Measurements from ENCODE around the gene MMD.
A peak's percentile ranks its signal among the peaks of the same experiment; 100 is the strongest.
"Not testable (repeated sequence)": the region's sequence is repeated elsewhere in the genome, so short reads cannot be mapped to it uniquely, and the experiment has no call there.

MMD gene

GRCh38 chr17:55443904-55444303 lies 22.3 kb upstream of the MMD start:
- DNase-seq (ENCODE audit: low spot score) = no peak

GRCh38 chr17:55442953-55443683 lies 21.5 kb upstream of the MMD start:
- no peak for DNase-seq (ENCODE audit: low spot score)

DNA sequence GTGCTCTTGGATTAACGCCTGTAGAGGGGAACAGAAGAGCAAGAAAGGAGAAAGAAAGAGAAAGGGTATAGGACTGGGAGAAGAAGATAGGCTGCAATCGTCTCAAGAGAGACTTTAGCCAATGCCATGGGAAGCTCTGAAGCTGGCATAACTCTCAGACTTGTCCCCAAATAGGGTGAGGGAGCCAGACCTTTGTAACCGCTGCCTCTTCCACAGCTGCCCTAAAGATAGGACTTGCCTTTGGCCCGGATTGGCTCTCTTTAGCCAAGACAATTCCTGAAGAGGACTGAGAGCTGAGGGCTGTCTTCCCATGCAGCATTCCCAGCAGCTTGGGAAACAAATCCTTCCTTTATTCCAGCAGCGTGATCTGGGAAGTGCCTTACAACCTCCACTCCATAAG lies 20.8 kb upstream of the MMD start:
- DNase-seq (ENCODE audit: low spot score) = no peak

GRCh38 chr17:55441544-55441943 lies 19.9 kb upstream of the MMD start:
- no peak for DNase-seq (ENCODE audit: low spot score)

DNA sequence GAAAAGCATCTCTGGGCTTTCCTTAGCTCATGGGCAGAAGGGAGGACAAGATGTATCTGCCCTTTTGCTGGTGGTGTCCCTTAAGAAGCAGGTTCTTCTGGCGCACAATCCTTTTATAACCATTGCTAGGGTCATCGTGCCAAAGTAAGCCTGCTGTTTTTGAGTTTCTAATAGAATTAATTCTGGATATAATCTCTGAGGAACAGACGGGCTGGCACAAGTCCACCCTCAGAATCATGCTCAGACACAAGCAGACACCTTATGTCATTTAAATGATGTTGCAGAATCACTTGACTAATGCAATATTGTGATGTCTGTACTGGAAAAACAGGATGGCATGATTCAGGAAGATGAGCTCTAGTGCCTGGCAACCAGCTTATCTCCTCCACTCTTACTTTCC lies 18.8 kb upstream of the MMD start:
- no peak for DNase-seq (ENCODE audit: low spot score)

- DNase-seq (ENCODE audit: low spot score) = no peak
These were observed 15.5 kb upstream of the MMD start for GRCh38 chr17:55437159-55437605.

- no peak for DNase-seq (ENCODE audit: low spot score)
These were observed 14.9 kb upstream of the MMD start for GRCh38 chr17:55436224-55437158.

DNA sequence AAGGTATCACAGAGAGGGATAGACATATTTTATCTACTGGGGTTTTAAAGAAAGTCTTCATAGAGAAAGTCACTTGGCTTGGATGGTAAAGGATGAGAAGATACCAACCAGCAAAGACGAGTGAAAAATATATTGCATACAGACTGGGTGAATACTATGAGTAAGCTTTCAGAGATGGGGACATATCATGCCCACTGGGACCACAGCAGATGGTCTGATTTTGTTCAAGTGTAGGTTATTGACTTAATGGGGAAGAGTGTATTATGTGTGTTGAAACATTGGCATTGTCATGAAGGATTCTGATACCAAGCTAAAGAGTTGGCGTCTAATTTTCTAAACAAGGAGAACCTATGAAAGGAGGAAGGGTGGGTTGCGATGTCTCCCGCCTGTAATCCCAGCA lies 13.8 kb upstream of the MMD start:
- DNase-seq (ENCODE audit: low spot score) = no peak

DNA sequence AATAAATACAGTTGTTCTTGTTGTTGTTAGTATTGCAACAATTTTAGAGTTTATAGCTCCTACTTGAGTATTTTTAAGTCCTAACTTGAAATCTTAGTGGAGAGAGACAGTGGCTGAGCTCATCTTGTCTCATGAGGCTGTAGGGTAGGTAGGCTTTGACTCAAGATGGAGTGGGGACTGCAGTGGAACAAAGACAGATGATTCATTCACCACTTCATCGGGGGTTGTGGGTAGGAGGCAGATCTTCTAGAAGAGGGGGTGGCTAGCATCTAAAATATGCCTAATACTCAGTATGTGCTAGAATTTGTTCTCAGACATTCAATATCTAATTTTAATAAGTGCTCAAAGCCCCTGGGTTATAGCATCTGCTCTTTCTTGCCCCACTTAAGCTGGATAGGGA lies 13.1 kb upstream of the MMD start:
- no peak for DNase-seq (ENCODE audit: low spot score)

DNA sequence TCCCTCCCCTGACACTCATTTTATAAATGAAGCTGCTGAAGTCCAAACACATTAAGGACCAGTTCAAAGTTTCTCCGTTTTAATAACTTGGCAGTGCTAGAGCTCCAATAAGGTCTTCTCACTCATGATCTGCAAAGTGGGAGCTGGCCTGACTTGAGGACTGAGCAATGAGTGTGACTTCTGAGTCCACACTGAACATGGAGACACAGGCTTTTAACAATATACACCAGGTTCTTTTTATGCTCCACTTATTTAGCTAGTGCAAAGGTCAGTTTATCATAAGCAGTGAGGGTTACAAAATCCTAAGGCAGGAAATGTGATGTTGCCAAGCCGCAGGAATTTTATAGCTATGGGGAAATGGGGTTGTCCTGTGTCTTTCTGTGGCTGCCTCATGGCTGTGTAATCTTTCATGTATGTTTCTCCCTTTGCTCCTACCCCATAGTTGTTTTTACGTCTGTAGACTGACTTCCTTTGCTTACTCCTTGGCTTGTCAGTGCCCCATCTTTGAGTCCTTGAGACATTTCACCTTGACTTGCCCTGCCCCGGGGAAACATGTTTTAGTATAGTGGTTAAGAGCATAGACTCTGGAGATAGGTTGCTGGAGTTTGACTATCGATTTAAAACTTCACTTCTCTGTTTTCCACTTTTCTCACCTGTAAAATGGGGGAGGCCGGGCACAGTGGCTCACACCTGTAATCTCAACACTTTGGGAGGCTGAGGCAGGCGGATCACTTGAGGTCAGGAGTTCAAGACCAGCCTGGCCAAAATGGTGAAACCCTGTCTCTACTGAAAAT lies 12.2 kb upstream of the MMD start:
- DNase-seq (ENCODE audit: low spot score) = peak; percentile 84

DNA sequence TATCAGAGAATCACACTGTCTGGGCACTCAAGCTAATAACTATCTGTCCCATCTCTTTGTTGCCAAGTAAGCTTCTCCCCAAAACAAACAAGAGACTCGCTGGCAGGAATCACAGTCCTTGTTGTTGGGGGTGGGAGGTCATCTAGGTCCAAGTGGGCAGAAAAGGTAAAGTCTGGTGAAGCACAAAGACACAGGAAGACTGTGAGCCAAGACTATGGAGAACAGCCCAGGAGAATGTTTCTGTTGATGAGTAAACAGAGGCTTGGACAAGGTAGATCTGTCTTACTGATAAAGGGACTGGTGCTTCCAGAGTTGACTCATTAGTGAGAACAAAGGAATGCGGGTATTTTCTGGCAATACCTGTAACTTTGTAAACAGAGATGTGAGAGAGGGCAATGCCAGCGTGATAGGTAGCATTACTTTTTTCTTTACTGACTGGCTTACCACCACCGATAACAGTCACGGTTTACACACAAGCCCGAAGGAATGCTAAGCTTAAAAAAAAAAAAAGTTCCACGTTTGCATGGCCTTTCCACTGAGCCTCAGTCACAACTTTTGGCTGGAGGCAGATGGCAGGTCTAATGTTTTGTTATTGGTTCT lies 11.5 kb upstream of the MMD start:
- DNase-seq (ENCODE audit: low spot score) = no peak

DNA sequence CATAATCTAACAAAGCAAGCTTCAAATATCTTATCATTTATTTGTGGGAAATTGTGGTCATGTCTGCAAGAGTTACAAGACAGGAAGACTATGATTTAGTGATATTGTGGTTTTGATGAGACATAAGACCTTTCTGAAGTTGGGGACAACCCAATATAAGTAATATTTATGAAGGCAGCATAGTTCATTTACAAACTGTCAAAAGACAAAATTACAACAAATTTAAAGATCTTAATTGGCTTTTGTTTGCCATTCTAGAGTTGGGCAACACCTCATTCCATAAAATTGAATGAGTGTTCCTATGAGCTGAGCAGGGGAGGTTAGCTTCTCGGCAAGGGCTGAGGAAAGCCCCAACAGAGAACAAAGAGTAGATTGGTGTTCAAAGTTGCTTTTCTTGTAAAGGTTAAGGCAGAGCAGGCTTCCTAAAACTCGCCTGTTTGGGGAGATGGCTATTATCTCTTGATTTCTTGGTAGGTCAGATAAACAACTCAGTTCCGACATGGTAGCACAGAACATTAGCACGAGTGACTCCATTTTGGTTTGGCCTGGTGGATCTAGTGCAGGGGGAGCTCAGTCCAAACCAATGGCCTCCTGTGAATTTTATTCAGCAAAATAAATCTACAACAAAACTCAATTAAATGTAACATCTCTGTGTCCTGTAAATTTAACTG lies 10.9 kb upstream of the MMD start:
- DNase-seq (ENCODE audit: low spot score) = no peak

DNA sequence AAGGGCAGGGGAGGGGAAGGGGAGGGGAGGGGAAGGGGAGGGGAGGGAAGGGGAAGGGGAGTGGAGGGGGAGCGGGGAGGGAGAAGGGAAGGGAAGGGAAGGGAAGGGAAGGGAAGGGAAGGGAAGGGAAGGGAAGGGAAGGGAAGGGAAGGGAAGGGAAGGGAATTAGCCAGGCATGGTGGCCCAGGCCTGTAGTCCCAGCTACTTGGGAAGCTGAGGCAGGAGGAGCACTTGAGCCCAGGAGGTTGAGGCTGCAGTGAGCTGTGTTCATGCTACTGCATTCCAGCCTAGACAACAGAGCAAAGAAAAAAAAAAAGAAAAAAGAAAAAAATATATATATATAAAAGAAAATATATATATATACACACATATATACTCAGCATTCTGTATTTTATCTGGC lies 10.3 kb upstream of the MMD start:
- DNase-seq (ENCODE audit: low spot score) = not testable (repeated sequence)

GRCh38 chr17:55430541-55431288 lies 9.1 kb upstream of the MMD start:
- DNase-seq (ENCODE audit: low spot score) = no peak

DNA sequence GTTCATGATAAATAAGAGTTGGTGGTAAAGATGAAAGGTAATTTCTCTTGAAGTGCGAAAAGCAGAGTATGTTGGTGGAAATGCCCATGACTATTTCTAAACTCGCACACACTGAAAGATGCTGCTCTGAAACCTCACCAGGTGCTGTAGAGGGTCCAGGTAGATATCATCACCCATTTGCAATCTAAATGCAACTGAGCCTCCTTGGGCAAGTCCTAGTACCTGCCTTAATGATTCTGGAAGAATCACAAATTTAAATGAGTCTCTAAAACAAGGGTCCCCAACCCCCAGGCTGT lies 5.9 kb upstream of the MMD start:
- no peak for DNase-seq (ENCODE audit: low spot score)

DNA sequence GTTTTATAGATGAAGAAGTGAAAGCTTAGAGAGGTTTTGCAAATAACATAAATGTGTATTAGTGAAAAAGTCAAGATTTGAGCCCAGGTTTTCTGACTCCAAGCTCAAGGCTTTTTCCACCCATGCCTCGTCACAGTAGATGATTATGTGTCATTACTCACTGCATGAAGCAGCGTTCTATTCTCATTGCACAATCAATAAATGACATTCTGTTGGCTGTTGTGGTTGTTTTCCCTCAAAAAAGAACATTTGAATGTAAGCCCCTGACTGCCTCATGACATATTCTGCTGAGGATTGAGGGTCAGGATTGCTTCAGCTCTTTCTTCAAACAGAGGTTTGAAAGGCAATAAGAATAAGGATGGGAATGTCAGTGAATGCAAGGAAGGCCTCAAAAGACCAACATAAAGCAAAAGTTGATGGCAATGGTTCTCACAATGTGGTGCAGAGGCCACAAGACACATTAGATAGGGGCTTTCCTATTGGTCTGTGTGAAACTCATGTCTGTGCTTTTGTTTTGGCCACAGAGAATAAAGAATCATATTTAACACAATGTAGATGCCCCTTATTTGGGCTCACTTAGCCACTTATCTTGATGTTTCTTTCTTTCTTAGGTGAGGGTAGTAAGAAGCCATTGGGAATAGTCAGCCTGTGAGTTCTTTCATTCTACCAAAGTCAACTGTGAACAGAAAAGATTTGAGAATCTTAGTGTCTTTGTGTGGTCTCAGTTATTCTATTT lies 5.4 kb upstream of the MMD start:
- peak; percentile 33 for DNase-seq (ENCODE audit: low spot score)

DNA sequence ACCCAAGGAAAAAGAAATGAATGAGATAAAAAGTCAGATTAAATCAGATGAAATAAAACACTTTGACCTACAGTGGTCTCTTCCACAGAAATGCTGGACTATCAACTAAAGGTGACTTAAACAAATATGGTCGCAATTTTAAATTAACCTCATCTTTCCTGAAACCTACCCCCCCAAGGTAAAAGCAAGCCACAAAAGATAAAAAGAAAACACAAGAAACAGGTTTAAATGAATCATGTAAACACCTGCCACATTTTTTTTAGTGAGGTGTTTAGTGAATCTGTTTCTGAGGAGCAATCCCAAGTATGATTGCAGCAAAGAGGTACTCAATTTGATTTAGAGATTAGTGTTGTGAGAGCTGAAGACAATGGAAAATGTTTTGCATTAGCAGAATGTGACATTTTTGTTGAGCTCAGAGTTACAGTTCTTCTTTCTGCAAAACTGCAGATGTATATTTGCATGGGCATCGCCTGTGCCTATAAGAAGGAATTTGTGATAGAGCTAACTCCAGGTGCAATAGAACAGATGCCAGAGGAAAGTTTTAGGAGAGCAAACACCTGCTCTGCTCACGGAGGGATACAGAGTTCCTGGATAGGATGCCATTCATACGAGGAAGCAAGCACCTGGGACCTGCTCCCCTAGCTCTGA lies 3.4 kb upstream of the MMD start:
- DNase-seq (ENCODE audit: low spot score) = no peak

DNA sequence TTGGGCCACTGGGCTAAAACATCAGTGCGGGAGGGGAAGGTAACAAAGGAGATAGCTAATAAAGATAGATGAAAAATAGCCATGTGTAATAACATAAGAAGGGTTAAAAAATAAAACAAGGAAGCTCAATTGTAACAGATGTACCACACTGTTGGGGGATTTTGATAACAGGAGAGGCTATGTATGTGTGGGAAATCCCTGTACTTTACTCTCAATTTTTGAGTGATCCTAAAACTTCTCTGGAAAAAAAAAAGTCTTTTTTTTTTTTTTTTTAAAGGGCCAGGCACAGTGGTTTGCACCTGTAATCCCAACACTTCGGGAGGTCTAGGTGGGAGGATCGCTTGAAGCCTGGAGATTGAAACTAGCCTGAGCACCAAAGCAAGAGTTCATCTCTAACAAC lies 1.9 kb upstream of the MMD start:
- no peak for DNase-seq (ENCODE audit: low spot score)

GRCh38 chr17:55422828-55423164 lies 1.2 kb upstream of the MMD start:
- DNase-seq (ENCODE audit: low spot score) = not testable (repeated sequence)

DNA sequence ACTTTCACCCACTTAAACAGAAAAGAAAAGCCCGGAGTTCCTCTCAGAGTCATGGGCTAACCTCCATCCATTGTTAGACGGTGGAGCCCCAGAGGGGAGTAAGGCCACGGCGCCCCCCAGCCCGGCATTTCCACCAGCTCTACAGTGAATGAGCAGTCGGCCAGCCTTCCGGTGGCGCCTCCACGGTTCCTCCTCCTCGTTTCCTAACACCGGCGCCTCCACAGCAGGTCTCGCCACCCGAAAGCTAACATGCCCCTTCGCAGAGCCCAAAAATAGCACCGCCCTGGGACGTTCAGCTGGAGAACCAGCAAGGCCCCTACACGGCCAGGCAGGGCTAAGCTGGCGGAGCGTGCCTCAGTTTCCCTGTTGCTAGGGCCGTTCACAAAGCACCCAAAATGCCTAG lies 858 bp downstream of the MMD start:
- DNase-seq (ENCODE audit: low spot score) = peak; percentile 36

Data from GM03348 (cell line).